PC-3 (cell line): ENCODE results near the gene AKAP13. TPM values are rescaled to one million over a fixed set of nuclear protein-coding genes. Genes with fewer than 3 reads are reported as not detected.

Experiments
- ATAC-seq: fragments of 200-7000 bp; cut with Tn5 transposase; 2 replicates; pipeline ENCODE4 v1.9.1; 2020; ENCODE audit warnings: mild to moderate bottlenecking, moderate library complexity
- BruUV-seq: library from RNA; stranded (reverse); fragments of 400-500 nt; replicated peaks from 2 replicates; lab custom pipeline; 2021; lab: Mats Ljungman, UMichigan
- CTCF ChIA-PET: fragments of 300-600 bp; sonication (Branson Sonifier 250); formaldehyde crosslinking; loops from one replicate; lab custom pipeline; 2022; ENCODE audit warnings: antibody characterized with exemption; lab: Charles Lee
- POLR2A ChIA-PET: fragments of 300-600 bp; sonication (Branson Sonifier 250); formaldehyde crosslinking; loops from one replicate; lab custom pipeline; 2022; ENCODE audit warnings: antibody characterized with exemption; ENCODE audit not compliant: unreplicated experiment; lab: Charles Lee
- DNase-seq: peaks from one replicate; pipeline ENCODE4 v3.0.0-alpha.2; 2015
- H2AFZ ChIP-seq: fragments of 300-600 bp; sonication (generic); 2 replicates; pipeline ENCODE4 v1.6.0; 2016; ENCODE audit warnings: antibody characterized with exemption, low read length
- H3F3A ChIP-seq: fragments of 300-600 bp; sonication (generic); one replicate; pipeline ENCODE4 v1.6.0; 2017; ENCODE audit warnings: antibody characterized with exemption, low read length, control low read depth, mild to moderate bottlenecking; ENCODE audit not compliant: unreplicated experiment
- H3K27ac ChIP-seq: fragments of 300-600 bp; sonication (generic); 2 replicates; pipeline ENCODE4 v1.5.1; 2016; ENCODE audit warnings: mild to moderate bottlenecking, low read length
- H3K27me3 ChIP-seq: fragments of 300-600 bp; sonication (generic); 2 replicates; pipeline ENCODE4 v1.6.1; 2016; ENCODE audit warnings: low read length, mixed read lengths
- H3K36me3 ChIP-seq: fragments of 300-600 bp; sonication (generic); 2 replicates; pipeline ENCODE4 v1.6.1; 2016; ENCODE audit warnings: low read depth, mixed run types, low read length, mixed read lengths
- H3K4me1 ChIP-seq: fragments of 300-600 bp; sonication (generic); 2 replicates; pipeline ENCODE4 v1.5.1; 2016; ENCODE audit warnings: low read length; ENCODE audit not compliant: insufficient read depth
- H3K4me2 ChIP-seq: fragments of 300-600 bp; sonication (generic); 2 replicates; pipeline ENCODE4 v1.6.0; 2016; ENCODE audit warnings: low read length
- H3K4me3 ChIP-seq: fragments of 300-600 bp; sonication (generic); 2 replicates; pipeline ENCODE4 v1.5.1; 2016; ENCODE audit warnings: mild to moderate bottlenecking, low read length, mixed read lengths
- H3K79me2 ChIP-seq: fragments of 300-600 bp; sonication (generic); 2 replicates; pipeline ENCODE4 v1.6.1; 2017; ENCODE audit warnings: low read length, mixed read lengths
- H3K9ac ChIP-seq: fragments of 300-600 bp; sonication (generic); 2 replicates; pipeline ENCODE4 v1.6.0; 2016; ENCODE audit warnings: mild to moderate bottlenecking, low read length
- H3K9me2 ChIP-seq: fragments of 300-600 bp; sonication (generic); replicated peaks from 2 replicates; pipeline ENCODE4 v1.6.1; 2016; ENCODE audit warnings: mixed run types, low read length, mixed read lengths
- H3K9me3 ChIP-seq: fragments of 300-600 bp; sonication (generic); 2 replicates; pipeline ENCODE4 v1.6.1; 2016; ENCODE audit warnings: low read length, mixed read lengths
- H4K20me1 ChIP-seq: fragments of 300-600 bp; sonication (generic); 2 replicates; pipeline ENCODE4 v1.6.1; 2016; ENCODE audit warnings: low read length, mixed read lengths
- CTCF ChIP-seq: fragments of 300-600 bp; sonication (generic); conservative IDR thresholded peaks from 2 replicates; pipeline ENCODE4 v1.5.1; 2017; ENCODE audit warnings: antibody characterized with exemption, low read depth, mild to moderate bottlenecking, low read length
- EZH2 ChIP-seq: fragments of 300-600 bp; sonication (generic); IDR thresholded peaks from one replicate; pipeline ENCODE4 v1.6.1; 2017; ENCODE audit warnings: antibody characterized with exemption, mild to moderate bottlenecking, low read length; ENCODE audit not compliant: unreplicated experiment
- EZH2phosphoT487 ChIP-seq: fragments of 300-600 bp; sonication (generic); IDR thresholded peaks from 2 replicates; pipeline ENCODE4 v1.6.1; 2018; ENCODE audit warnings: mild to moderate bottlenecking, antibody characterized with exemption, low read length, borderline replicate concordance
- intact Hi-C: fragments of 100-400 bp; cut with micrococcal nuclease; formaldehyde crosslinking; loops from 2 replicates; pipeline ENCODE4 v1.9.0; 2023
- total RNA-seq: library from RNA; depleted of rRNA; stranded (reverse); fragments of >200 nt; gene quantifications from 2 replicates; pipeline ENCODE4 v1.2.3, GENCODE V29; 2014

AKAP13 gene
- total RNA-seq, 1 experiment from 2014 or later = 36.8 TPM

DNA sequence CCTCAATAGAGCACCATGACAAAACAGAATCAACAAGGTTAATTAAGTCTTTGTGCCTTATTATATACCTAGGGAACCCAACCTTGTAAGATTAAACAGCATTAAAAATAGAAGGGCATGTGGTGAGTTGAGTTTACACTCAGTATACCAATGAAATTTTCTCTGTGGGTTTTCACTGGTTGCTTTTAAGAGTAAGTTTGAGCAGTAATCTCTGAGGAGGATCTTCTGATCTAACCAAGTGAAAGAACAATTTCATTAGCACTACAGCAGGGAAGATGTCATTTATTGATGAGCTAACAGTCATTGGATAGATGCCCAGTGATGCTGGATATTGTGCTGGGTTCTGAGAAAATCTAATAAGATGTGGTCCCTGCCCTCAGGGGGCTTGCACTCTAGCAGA lies 26.9 kb upstream of the AKAP13 start:
- H2AFZ ChIP-seq = no peak overlapping the region
- H3K9me3 ChIP-seq = no peaks in the 10 kb centered on the region
- H3K9ac ChIP-seq = no peak overlapping the region
- no peak overlapping the region for H3K4me2 ChIP-seq
- H3F3A ChIP-seq = peaks cover 3% of the 10 kb centered on the region
- H3K4me3 ChIP-seq = no peak overlapping the region
- intact Hi-C loops = no loop called here
- BruUV-seq = no TSS peak
- peaks cover 20% of the 10 kb centered on the region for H3K4me1 ChIP-seq
- H3K27ac ChIP-seq = no peak overlapping the region
- no peaks in the 10 kb centered on the region for H3K79me2 ChIP-seq
- no peak for DNase-seq
- no peaks in the 10 kb centered on the region for H3K9me2 ChIP-seq
- no peak for ATAC-seq
- ChIA-PET POLR2A (interaction anchor here (0.6 kb wide), 1 partner anchor 27 kb away, joined by 4 read pairs; the partner anchor contains the start of gene AKAP13), CTCF (no interaction called here)
- no peaks in the 10 kb centered on the region for H3K27me3 ChIP-seq
- no peak for TF ChIP-seq CTCF
- TF ChIP-seq EZH2phosphoT487 = no peak
- H3K36me3 ChIP-seq = no peaks in the 10 kb centered on the region
- no peaks in the 10 kb centered on the region for H4K20me1 ChIP-seq

GRCh38 chr15:85354461-85354860 lies 25.9 kb upstream of the AKAP13 start:
- Histone ChIP-seq H3K9ac (no peak overlapping the region), H3K79me2 (no peaks in the 10 kb centered on the region), H3F3A (peaks cover 6% of the 10 kb centered on the region), H3K4me3 (no peak overlapping the region), H3K9me2 (no peaks in the 10 kb centered on the region), H2AFZ (no peak overlapping the region), H3K27ac (no peak overlapping the region), H3K4me1 (peaks cover 23% of the 10 kb centered on the region), H4K20me1 (no peaks in the 10 kb centered on the region), H3K4me2 (no peak overlapping the region), H3K36me3 (no peaks in the 10 kb centered on the region), H3K9me3 (no peaks in the 10 kb centered on the region), H3K27me3 (no peaks in the 10 kb centered on the region)
- ChIA-PET CTCF (no interaction called here), POLR2A (no interaction called here)
- no peak for ATAC-seq
- intact Hi-C loops = no loop called here
- no peak for TF ChIP-seq CTCF
- DNase-seq = no peak
- no TSS peak for BruUV-seq

GRCh38 chr15:85354948-85355347 lies 25.5 kb upstream of the AKAP13 start:
- Histone ChIP-seq H3K9me2 (no peaks in the 10 kb centered on the region), H3F3A (peaks cover 6% of the 10 kb centered on the region), H3K27ac (no peak overlapping the region), H3K27me3 (no peaks in the 10 kb centered on the region), H3K9me3 (no peaks in the 10 kb centered on the region), H3K4me1 (peaks cover 23% of the 10 kb centered on the region), H2AFZ (no peak overlapping the region), H3K79me2 (no peaks in the 10 kb centered on the region), H3K36me3 (no peaks in the 10 kb centered on the region), H4K20me1 (no peaks in the 10 kb centered on the region), H3K4me3 (no peak overlapping the region), H3K9ac (no peak overlapping the region), H3K4me2 (no peak overlapping the region)
- ATAC-seq (no peak), DNase-seq (no peak)
- no TSS peak for BruUV-seq
- CTCF ChIA-PET = no interaction called here
- POLR2A ChIA-PET = no interaction called here
- no peak for TF ChIP-seq EZH2
- no peak for TF ChIP-seq EZH2phosphoT487
- no peak for TF ChIP-seq CTCF
- intact Hi-C loops = no loop called here
